LNCaP clone FGC (cell line): ENCODE results near the gene HS3ST3B1.

Source experiments
- DNase-seq: peaks from one replicate; pipeline ENCODE4 v3.0.0-alpha.2; 2011; ENCODE audit warnings: low read depth
- H3K4me3 ChIP-seq: 2 replicates; pipeline ENCODE4 v1.5.1; 2011; ENCODE audit warnings: mild to moderate bottlenecking, low read depth, low read length, control low read depth
- CTCF ChIP-seq: IDR thresholded peaks from 2 replicates; pipeline ENCODE4 v1.5.1; 2012; ENCODE audit warnings: mild to moderate bottlenecking; ENCODE audit not compliant: control insufficient read depth, insufficient read depth; ENCODE audit errors: extremely low read depth

HS3ST3B1 gene

GRCh38 chr17:14302431-14303099, 1.7 kb downstream of the HS3ST3B1 start:
- H3K4me3 ChIP-seq = peak overlapping the region; percentile 53
- DNase-seq = no peak
- peak; percentile 98 for TF ChIP-seq CTCF

- DNase-seq = no peak
- TF ChIP-seq CTCF = no peak
- no peak overlapping the region for H3K4me3 ChIP-seq
Observed at GRCh38 chr17:14303343-14304221, 2.7 kb downstream of the HS3ST3B1 start.

- H3K4me3 ChIP-seq = no peak overlapping the region
- TF ChIP-seq CTCF = no peak
- no peak for DNase-seq
Observed at GRCh38 chr17:14304222-14304772, 3.4 kb downstream of the HS3ST3B1 start.

GRCh38 chr17:14304773-14305517, 4.1 kb downstream of the HS3ST3B1 start:
- no peak for TF ChIP-seq CTCF
- DNase-seq = no peak
- H3K4me3 ChIP-seq = no peak overlapping the region

GRCh38 chr17:14305785-14306496, 5.1 kb downstream of the HS3ST3B1 start:
- no peak for TF ChIP-seq CTCF
- H3K4me3 ChIP-seq = no peak overlapping the region
- DNase-seq = no peak

- H3K4me3 ChIP-seq = no peak overlapping the region
- no peak for TF ChIP-seq CTCF
- DNase-seq = no peak
Observed at GRCh38 chr17:14306596-14306995, 5.7 kb downstream of the HS3ST3B1 start.
